NCI-H2107 (cell line): Measurements from ENCODE around the gene ZNF710.

ENCODE experiments used
- DNase-seq: peaks from one replicate; lab custom pipeline; 2025; lab: John Stamatoyannopoulos, UW

ZNF710 gene

DNA sequence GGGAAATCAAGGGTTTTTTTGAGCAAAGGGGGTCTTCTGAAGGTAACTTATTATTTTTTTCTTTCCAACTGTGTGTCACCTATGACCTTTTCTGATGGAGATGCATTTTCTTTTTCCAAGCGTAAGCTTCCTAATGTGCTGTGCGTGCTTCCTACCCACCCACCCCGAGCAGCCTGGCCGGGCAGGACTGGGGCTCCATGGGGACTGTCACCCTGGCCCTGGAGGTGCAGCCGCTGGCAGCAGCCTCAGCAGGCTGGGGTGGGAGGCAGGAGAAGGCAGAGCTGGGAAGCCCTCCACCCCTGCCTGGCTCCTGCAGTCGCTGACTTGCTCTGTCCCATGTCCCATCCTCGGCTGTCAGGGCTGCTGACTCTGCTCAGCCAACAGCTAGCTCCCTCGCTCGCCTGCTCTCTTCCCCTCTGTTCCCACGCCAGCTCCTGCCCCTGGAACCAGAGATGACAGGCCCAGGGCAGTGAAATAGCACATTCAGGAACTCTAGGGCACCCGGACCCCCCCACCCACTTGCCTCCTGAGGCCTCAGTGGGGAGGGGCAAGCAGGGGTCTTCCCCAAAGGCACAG is 79.8 kb downstream of the ZNF710 start:
- no peak for DNase-seq

DNA sequence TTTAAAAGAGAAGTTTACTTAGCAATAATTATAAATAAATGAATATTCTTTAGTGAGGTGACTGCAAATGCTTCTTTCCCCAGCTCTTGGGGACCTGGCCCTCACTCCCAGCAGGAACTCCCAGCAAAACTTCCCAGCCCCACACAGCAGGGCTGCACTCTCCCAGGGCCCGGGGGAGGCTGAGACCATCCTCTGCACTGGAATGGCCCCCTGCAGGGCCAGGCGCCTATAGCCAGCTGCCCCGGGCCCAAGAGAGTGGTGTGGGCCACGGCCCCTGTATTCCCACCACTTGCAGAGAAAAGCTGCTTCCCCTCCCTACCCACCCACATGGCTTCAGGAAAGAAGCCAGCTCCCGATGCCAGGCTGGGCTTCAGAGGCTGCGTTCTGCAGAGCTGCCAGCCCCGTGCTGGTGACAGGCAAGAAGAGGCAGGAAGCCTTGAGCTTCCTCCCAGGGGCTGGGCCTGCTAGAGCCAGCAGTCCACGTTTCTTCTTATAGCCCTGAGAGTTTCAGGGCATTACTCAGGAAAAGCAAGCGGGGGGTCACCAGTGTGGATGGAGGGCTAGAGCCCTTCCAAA is 81.1 kb downstream of the ZNF710 start:
- DNase-seq, result no peak

DNA sequence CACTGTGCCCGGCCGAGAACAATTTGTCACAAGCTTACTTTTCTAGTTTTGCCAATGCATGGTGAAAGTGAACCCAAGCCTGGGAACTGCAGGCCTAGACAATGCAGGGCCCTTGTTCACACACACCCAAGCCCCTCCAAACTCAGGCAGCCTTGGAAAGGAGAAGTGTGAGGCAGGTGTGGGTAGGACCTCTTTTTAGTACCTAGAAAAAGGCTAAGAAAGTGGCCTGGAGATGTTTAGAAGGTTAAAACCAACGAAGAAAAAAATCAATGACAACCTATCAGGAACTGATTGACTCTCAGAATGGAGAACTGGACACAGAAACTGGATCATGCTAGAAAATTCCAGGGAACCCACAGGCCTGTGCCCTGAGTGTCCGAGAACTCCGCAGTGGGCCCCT is 82.3 kb downstream of the ZNF710 start:
- no peak for DNase-seq

DNA sequence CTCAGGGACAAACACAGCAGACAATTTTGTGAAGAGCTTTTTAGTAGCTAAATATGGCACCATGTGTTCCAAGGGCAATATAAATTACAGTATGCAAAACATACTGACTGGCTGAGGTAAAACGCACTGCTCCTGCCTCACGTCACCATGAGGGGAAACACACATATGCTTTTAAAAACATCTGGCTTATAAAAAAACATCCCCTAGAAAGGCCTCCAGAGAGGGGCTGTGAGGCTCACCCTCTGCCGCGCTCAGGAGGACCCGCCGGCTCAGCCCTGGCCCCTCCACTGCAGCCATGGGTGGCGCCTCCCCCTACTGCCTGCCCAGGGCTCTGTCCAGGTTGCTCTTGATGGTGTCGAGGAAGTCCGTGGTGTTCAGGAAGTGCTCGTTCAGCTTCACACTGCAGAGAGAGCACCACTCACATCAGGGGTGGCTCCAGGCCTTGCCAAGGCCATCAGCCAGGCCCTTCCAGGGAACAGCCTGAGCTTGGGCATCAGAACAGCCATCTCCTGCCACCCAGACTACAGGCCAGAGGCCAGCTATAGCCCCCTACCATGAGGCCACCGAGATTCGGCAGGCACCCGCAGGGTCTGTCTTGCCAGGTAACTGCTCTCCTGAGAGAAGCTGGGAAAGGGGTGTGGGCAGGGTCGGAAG is 83.0 kb downstream of the ZNF710 start:
- no peak for DNase-seq

DNA sequence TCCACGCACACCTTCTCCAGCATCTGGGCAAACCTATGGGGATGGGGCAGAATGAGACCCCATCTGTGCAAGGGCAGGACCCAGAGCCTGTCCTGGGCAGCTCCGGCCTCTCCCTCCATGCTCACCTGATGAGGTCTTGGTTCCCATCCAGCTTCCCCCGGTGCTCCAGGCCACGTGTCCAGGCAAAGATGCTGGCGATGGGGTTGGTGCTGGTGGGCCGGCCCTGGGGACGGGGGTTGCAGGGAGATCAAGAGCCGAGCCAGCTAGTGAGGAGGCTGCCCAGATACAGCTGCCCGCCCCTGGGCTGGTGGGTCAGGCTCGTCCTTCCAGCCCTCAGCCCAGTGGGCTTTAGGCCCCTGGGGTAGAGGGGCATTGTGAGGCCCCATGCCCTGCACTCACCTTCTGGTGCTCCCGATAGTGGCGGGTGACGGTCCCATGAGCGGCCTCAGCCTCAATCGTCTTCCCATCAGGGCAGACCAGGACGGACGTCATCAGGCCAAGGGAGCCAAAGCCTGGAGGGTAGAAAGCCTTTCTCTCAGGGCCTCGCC is 83.8 kb downstream of the ZNF710 start:
- DNase-seq, result no peak

DNA sequence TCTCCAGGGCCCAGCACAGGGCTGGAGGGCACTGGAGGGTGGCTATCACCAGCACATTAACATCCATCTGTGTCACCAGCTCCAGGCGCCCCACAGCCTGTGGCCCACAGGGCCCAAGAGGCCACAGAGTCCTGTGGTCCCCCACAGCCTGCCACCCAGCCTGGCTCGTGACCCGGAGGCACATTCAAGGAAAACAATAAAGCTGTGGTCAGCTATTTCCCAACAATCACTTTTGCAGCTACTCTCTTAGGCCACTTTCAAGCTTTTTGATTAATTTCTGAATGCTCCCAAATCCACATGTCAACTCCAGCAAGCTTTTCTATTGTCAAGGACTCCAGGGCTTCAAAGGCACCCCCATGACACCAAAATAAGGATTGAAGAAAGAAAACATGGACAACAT is 84.4 kb downstream of the ZNF710 start:
- DNase-seq, result no peak

DNA sequence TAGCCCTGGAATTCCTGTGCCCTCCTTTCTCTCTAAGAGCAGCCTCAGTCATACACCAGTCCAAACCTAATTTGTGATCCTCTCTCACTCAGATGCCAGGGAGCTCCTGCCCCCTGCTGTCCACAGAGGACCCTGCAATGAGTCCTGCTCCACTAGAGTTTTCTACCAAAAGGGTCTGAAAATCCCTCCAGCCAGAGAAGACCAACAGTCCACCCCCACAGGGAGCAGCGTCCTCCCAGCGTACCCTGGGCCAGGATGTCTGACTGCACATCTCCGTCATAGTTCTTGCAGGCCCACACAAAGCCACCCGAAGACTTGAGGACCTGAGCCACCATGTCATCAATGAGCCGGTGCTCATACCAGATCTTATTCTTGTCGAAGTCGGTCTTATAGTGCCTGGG is 85.7 kb downstream of the ZNF710 start:
- DNase-seq, result no peak

DNA sequence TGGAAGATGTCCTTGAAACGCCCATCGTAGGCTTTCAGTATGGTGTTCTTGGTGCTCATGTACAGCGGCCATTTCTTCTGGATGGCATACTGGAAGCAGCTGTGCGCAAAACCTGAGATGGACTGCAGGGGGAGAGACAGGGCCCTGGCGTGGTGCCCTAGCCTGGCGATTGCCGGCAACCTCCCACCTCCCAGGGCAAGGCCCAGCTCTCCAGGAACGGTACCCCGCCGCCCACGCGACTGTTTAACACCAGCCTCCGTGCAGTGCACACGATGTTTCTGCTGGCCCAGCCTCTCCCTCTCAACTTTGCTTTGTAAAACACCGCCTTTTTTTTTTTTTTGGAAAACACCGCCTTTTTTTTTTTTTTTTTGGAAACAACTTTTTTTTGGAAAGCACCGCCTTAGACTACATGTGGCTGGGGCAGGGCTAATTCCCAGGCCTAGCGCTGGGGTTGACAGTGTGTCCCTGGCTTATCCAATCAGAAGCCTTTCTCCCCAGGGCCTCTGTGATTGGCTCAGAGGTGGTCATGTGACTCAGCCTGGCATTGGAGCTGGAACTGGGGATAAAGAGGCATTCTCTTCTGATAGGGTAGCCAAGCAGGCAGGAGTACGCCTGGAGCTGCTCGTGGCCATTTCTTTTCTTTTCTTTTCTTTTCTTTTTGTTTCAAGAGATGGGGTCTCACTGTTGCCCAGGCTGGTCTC is 86.5 kb downstream of the ZNF710 start:
- no peak for DNase-seq

DNA sequence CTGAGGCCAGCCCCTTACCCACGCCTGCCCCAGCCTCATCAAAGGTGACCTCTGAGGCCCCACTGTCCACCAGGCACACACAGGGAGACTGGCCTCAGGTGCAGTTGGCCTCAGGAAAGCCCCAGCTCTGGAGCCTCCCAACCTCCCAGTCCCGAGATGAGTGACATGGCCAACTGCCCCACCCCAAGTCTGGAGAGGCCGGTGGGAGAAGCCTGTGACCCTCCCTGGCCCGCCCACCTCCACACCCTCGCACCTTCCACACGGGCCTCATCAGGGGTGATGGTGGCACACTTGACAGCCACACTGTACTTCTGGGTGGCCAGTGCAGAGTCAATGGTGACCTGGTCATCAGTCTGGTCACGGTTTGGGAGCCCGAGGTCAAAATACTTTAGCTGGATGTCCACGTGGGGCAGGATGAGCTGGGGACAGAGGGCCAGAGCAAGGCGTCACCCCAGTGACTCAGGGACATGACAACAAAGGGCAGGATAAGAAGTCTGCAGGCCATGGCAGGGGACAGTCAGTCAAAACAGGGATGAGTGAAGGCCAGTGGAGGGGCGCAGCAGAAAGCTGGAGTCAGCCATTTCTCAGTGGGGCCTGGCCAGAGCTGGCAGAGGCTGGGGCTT is 89.2 kb downstream of the ZNF710 start:
- no peak for DNase-seq

DNA sequence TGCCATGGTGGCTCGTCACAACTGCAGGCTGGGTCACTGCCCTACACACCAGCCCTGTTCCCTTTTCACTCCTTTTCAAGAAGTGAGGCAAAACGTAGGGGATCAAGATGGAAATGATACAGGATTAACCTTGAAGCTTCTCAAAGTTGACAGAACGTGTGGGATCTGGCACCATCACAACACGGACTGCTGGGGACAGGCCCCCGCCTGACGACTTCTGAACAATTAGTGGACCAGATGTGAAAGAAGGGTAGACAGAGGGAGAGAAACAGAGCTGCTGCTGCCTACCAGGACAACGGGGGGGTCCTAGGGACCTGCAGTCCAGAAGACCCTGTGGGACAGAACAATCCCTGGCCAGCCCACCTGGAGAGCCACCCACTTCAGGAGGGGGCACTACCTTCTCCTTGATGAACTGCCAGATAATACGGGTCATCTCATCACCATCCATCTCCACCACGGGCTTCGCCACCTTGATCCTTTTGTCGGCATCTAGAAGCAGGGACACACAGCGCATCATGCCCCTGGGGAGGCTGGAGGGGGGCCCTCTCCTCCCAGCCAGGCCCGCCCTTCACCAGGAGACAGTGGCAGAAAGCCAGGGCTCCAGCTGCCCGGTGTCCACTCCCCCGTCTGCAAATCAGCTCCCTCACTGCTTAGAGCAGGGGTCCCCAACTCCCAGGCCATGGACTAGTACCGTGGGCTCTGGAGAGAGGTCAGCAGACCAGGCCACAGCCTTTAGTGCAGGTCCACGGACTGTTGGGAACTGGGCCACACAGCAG is 90.2 kb downstream of the ZNF710 start:
- DNase-seq, result no peak

DNA sequence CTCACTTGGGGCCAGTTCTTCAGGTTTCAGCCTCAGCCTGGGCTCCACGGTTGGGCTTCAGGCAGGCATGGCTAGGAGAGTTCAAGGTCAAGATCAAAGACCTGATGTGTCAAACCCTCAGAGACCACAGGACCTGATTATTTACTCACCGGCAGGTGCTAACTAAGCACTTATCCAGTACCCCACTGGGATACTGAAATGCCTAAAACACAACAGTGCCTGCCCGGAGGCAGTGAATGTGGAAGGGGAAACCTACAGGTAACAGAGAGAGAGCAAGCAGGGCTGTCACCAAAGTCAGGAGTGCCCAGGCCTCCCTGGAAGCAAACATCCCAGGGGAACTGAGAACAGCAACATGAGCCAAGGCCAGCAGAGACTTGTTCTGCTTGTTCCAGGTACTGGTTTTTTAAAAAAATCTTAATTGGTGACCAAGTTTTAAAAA is 94.4 kb downstream of the ZNF710 start:
- no peak for DNase-seq

DNA sequence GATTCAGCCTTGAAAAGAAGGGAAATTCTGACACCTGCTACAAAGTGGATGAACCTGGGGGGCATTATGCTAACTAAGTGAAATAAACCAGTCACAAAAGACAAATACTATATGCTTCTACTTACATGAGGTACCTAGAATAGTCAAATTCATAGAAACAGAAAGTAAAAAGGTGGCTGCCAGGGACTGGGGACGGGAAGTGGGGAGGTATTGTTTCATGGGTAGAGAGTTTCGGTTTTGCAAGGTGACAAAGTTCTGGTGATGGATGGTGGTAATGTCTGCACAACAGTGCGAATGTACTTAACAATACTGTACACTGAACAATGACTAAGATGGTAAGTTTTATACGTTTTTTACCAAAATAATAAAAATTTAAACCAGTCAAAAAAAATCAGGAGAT is 96.4 kb downstream of the ZNF710 start:
- DNase-seq, result no peak

DNA sequence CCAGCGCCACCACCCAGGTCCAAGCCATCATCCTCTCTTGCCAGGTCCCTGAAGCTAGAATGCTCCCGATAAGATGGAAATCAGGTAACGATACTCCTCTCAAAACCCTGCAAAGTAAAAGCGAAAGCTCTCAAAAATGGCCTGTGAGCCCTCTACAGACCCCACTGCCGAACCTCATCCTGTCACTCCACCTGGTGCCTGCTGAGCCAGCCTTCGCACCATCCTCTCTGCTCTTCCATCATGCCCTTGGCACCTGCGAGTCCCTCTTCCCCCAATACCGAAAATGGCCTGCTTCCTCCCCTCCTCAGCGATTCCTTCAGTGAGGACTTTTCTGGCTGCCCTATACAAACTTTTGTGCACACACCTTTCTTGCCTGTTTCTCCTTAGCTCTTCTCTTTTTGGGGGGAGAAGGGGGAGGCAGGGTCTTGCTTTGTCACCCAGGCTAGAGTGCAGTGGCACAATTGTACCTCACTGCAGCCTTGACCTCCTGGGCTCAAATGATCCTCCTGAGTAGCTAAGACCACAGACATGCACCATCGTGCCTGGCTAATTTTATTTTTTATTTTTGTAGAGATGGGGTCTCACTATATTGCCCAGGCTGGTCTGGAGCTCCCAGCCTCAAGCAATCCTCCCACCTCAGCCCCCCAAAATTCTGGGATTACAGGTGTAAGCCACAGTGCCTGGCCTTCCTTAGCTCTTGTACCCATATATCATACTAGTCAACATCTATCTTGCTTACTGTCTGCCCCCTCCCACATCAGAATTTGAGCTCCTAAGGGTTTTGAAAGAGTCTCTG is 98.1 kb downstream of the ZNF710 start:
- no peak for DNase-seq

DNA sequence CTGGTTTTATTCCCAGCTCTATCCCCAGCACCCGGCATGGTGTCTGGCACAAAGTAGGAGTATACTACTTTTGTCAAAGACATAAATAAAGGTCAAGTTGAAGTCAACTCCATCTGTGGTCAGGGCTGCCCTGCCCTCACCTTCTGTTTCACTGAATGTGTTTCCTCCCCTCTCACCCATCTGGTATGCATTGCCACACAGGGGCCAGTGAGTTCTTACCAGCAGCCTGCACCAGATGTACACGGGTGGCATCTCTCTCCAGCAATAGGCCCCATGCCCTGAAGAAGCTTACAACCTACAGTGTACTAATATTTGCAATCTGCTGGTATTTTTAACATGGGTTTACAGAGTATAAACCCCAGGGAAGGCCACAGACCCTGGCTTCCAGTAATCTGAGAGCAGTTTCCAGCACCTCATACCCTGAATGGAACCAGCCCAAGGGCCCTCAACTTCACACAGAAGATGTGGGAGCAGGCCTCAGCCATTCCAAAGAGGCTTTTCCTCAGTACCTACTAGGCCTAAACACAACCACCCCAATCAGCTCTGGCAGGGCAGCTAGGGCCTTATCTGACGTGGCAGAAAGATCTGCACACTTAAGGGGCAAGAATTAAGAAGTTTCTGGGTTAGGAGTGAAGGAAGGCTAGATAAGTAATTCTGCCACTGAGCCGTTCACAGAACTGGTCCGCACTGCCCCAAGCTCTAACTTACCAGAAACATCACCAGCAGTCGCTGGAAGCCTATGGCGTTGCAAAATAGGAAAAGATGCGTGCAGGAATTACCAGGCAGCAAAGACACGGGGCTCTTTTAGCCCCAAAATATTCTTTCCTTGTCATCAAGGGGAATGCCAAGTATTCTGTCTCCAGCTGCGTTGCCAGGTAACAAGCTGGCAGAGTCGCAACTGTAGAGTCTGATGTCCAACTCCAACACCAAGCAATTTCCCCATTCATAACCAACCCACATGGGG is 99.0 kb downstream of the ZNF710 start:
- no peak for DNase-seq

DNA sequence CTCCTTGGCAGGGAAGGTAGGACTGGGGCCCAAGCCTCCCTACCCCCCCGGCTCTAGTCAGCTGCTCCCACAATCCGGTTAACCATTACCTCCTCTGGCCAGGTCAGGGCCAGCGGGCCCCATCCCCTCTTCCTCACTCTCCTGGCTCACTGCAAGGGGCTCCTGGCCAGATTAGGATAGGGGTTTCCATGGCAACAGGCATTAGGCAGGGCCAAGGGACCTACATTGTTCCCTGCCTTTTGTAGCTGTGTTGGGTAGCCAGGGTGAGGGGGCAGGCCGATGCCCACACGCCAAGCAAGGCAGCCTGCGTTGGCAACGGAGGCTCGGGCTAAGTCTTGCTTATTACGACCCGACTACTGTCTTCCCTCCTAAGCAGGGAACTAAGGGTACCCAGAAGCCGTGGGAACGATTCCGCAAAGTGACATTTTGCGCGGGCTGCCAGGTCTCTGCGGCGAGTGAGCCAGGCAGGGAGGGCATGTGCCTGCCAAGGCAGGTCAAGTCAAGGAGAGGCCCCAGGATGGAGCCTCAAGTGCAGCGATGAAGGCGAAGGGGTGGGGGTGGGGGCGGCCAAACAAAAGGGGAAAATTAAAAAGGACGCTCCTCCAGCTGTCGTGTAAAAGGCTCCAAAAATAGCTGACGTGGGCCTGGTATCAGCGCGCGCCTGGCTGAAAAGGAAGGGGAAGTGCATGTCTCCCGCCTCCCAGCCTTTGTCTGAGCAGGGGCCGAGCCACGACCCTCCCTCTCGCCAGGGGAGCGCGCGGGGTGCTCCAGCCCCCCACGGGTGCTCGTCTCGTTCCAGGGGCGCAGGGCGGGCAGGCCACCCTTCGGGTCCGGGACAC is 100.2 kb downstream of the ZNF710 start:
- no peak for DNase-seq

DNA sequence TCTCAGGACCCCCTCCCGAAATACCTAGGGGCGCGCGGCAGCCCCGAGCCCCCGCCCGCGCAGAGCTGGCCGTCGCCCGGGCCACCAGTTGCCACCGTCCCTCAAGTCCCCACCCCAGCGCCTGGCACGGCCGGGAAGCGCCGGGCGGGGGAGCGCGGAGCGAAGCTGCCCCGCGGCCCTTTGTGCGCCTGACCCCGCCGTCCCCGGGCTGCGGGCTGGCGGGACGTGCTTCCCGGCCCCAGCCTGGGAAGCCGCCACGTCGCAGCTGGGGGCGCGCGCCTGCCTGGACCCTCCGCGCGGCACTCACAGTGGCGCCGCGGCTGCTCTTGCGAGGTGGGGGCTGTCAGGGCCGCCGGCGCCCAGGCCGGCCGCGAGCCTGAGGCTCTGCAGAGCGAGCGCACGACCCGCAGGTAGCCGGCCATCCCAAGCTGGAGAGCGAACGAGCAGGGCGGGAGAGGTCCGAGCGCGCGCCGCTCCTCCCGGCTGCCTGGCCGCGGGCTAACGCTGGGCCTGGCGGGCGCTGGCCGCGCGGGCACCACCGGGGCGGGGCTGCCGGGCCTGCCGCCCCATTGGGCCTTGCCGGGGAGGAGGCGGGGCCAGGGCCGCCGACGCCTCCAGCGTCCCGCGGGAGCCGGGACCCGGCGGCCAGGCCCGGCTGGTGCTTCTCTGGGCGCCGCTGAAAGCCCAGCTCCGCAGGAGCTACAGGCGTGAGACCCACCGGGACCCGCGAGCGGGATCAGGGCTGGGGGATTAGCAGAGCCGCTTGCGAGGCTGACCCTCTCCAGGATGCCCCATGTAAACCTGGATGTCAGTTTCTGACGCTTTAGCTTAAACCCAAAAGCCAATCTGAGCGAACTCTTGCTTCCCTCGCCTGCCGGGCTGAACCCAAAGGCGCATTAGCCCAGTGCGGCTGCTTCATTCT is 101.1 kb downstream of the ZNF710 start, which contains the start of gene IDH2:
TSS of gene IDH2 (minus strand) at position 500 of the 922 bp plus-strand sequence. CDS start at position 422, 78 bp downstream.
- no peak for DNase-seq

DNA sequence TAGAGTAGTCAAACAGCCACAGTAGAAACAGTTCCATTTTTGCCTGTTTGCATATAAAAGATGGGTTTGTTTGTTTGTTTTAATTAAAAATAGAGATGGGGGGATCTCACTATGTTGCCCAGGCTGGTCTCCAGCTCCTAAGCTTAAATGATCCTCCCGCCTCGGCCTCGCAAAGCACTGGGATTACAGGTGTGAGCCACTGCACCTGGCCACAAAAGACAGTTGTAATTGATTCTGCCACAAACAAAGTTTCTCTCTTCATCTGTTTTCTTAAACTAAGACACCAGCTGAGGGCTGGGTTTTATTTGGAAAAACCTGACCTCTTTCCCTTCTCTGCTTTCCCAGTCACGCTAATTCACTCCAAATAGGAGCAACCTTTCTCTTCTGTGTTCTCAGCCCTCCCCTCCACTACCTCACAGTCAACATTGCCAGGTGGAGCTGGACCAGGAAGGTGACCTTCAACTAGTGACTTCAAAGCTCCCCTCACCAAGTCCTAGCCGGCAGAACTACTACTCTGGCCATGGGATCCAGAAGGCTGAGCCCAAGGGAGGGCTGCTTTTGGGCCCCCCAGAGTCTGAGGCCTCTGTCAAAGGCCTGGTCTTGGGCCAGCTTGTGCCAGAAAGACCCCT is 102.7 kb downstream of the ZNF710 start:
- DNase-seq, result no peak
